GM12874 (cell line): ENCODE results near the gene CARMIL1.

Experiments
- TF ChIP-seq, protein P1 (sequence below): IDR thresholded peaks from 2 replicates; pipeline ENCODE4 v1.5.1; 2011; ENCODE audit warnings: low read depth, mild to moderate bottlenecking, control low read depth, low read length, moderate library complexity; ENCODE audit not compliant: insufficient read depth

The CARMIL1 gene

DNA sequence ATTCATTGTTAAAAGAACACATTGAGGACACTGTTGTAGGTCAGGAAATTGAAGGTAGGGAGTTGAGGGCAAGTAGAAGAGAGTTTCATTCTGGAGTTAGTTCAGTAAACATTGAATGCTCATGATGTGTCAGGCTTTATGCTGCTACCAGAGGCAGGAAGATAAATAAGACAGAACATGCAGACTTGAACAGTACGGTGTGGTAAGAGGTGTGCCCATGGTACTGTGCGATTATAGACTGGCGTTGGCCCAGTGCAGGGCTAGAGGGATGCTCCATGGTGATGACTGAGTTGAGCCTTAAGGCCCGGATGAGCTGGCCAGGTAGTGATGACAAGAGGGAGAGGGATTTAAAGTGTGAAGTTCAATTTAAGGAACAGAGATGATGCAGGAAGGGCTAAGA, 50.8 kb downstream of the CARMIL1 start:
- TF ChIP-seq, protein P1, sequence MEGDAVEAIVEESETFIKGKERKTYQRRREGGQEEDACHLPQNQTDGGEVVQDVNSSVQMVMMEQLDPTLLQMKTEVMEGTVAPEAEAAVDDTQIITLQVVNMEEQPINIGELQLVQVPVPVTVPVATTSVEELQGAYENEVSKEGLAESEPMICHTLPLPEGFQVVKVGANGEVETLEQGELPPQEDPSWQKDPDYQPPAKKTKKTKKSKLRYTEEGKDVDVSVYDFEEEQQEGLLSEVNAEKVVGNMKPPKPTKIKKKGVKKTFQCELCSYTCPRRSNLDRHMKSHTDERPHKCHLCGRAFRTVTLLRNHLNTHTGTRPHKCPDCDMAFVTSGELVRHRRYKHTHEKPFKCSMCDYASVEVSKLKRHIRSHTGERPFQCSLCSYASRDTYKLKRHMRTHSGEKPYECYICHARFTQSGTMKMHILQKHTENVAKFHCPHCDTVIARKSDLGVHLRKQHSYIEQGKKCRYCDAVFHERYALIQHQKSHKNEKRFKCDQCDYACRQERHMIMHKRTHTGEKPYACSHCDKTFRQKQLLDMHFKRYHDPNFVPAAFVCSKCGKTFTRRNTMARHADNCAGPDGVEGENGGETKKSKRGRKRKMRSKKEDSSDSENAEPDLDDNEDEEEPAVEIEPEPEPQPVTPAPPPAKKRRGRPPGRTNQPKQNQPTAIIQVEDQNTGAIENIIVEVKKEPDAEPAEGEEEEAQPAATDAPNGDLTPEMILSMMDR, result no peak

DNA sequence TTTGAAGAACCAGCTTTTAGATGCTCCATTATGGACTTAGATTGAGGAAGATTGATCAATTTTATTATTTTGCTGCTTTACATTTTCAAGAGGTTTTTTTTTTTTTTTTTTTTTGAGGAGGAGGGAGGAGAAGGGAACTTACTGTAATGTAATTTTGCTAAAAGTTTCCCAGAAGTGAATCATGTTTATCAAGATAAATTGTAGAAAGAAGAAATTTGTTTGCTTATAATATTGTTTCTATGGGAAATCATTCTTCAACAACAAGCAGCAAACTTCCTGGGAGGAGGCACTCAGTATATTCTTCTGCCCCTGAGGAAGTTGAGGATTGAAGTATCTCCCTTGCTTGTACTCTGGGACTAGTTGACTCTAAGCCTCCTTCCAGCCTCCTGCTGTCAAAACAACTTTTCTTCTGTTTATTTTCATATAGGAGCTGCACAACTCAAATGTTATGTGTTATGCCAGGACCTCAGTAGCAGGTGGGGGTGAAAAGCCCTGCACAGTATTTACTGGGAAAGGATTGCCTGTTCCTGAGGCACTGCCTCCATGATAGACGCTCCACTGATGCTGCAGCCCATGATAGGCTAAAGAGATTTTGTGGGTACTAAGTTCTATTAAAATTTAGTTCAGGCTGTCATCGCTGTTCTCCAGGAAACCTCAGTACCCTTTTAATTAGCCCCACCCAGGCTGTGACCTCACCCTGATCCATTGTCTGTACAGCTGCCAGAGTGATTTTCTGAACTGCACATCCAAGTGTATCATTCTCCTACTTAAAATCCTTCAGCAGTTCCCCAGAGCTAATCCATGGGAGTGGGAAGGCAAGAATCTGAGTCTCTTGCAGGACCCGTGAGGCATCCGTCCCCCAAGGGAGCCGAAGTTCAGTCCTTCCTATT, 51.9 kb downstream of the CARMIL1 start:
- TF ChIP-seq, protein P1, result no peak

DNA sequence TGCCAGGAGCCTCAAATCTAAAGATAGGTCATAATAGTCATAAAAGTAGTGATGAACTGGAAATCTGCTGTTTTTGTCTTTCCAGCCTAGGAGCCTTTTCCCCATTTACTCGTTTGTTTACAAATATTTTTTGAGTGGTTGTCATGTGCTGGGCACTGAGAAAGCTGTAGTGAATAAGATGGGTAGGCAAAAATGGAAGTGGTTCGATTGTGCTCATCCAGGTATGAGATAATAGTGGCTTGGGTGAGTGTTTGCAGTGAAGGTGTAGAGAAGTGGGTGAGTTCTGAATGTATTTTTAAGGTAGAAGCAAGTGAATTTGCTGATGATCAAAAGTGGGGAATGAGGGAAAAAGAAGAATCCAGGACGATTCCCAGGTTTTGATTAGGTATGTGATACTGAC, 53.0 kb downstream of the CARMIL1 start:
- TF ChIP-seq, protein P1, result no peak

DNA sequence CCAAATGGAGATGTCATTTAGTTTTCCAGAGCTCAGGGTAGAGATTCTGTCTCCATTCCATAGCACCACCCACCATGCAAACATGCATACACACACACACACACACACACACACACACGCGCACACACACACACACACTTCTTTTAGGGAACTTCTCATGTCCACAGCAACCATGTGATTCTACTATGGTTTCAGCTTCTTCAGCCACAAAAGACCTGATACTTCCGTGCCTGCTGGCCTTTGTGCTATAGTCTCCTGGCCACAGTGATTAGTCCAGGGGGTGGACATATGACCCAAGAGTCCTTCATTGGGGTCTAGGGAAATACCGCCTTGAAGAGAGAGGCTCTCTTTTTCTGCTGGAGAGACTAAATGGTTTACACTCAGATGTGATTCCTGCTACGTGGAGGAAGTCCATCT, 53.5 kb downstream of the CARMIL1 start:
- TF ChIP-seq, protein P1, result no peak

DNA sequence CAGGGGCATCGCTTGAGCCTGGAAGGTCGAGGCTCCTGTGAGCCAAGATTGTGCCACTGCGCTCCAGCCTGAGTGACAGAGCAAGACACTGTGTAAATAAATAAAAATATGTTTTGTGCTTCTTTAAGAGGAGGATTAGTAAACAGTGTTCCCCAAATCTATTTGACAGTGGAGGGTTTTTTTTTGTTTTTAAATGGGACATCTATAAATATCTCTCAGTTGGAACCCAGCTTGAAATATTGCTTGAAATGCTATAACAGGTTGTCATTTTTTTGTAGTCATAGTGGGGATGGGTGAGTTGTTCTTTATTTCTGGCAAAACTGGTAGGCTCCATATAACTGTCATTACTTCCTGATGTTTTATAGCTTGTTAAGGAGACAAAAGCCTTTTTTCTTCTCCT, 54.3 kb downstream of the CARMIL1 start:
- TF ChIP-seq, protein P1, result no peak

DNA sequence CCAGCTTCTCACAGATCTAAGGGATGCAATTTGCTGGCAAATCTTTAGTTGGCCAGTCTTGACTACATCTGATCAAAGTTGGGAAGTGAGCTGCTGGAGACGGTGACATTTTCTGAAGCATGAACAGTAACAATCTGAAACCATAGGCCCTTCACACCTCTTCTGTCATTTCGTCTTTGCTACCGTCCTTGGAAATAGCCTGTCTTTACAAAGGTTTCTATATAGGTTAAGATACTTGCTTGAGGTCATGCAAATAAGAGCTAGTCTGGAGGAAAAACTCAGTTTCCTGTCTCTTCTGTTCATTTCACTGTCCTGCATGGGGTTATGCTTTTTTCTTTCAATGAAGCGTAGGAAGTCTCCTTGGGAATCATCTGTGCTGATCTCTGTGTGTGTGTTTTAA, 55.6 kb downstream of the CARMIL1 start:
- TF ChIP-seq, protein P1, result no peak

DNA sequence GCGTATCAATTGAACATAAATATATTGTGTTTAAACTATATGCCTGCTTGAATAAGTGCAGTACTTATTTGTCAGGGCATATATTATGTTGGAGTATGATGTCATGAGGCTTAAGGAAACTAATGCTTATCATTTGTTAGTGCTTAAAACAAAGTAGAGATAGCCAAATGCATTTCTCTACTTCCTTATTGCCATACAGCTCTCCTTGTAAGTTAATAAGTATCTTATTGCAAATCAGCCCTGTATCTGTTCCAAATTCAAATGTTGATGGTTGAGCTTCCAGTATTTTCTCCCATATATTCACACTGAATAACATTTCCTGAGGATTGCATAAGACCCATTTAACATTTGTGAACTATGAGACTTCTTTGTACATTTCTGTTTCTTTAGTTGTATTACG, 57.8 kb downstream of the CARMIL1 start:
- TF ChIP-seq, protein P1, result no peak
